Vagina (tissue), 2 donors: ENCODE data around the gene PRIM1. TPM values are rescaled to one million over a fixed set of nuclear protein-coding genes. Genes with fewer than 3 reads are reported as not detected.

Source experiments
- DNase-seq, 2 donors: peaks; one replicate each; pipeline ENCODE4 v3.0.0-alpha.2; 2017; ENCODE audit errors: extremely low spot score in 2 of 2
- H3K27ac ChIP-seq: fragments of 200-600 bp; sonication (generic); one replicate; pipeline ENCODE4 v1.5.1; 2019
- H3K27me3 ChIP-seq: fragments of 200-600 bp; sonication (generic); one replicate; pipeline ENCODE4 v1.5.1; 2019
- H3K36me3 ChIP-seq, 2 donors: fragments of 200-600 bp; sonication (generic); one replicate each; pipeline ENCODE4 v1.5.1; 2017 to 2019
- H3K4me1 ChIP-seq: fragments of 200-600 bp; sonication (generic); one replicate; pipeline ENCODE4 v1.5.1; 2019
- H3K4me3 ChIP-seq, 2 donors: fragments of 200-600 bp; sonication (generic); 1 replicate in 1 of 2; 2 replicates in 1 of 2; pipeline ENCODE4 v1.5.1; 2016 to 2019
- H3K9me3 ChIP-seq: fragments of 200-600 bp; sonication (generic); one replicate; pipeline ENCODE4 v1.5.1; 2019
- POLR2A ChIP-seq, 2 donors: fragments of 450-650 bp; IDR thresholded peaks; one replicate each; pipeline ENCODE4 v1.6.1; 2017; ENCODE audit warnings: antibody characterized with exemption in 2 of 2, mild to moderate bottlenecking in 2 of 2, moderate library complexity in 2 of 2
- POLR2AphosphoS5 ChIP-seq, 2 donors: sonication (generic); formaldehyde crosslinking; IDR thresholded peaks; one replicate each; pipeline ENCODE4 v1.9.0; 2017; ENCODE audit warnings: antibody characterized with exemption in 2 of 2, mild to moderate bottlenecking in 2 of 2, low read depth in 1 of 2; ENCODE audit not compliant: insufficient read depth in 1 of 2
- intact Hi-C: fragments of 100-400 bp; cut with DNase I; formaldehyde crosslinking; loops from one replicate; pipeline ENCODE4 v1.15.1; 2023
- total RNA-seq: library from RNA; depleted of rRNA; stranded (reverse); fragments of >200 nt; gene quantifications from one replicate; pipeline ENCODE4 v1.2.3, GENCODE V29; 2016
- TF ChIP-seq, protein P1 (sequence below), 3 experiments: fragments of 450-650 bp in 2 of 3; fragments of 200-600 bp in 1 of 3; sonication (generic) in 1 of 3; IDR thresholded peaks; one replicate each; pipeline ENCODE4 v1.5.1; 2017 to 2019; ENCODE audit warnings: antibody characterized with exemption in 3 of 3, mild to moderate bottlenecking in 2 of 3, moderate library complexity in 2 of 3

Gene PRIM1
- total RNA-seq, 1 donor from 2014 or later = 12.8 TPM

DNA sequence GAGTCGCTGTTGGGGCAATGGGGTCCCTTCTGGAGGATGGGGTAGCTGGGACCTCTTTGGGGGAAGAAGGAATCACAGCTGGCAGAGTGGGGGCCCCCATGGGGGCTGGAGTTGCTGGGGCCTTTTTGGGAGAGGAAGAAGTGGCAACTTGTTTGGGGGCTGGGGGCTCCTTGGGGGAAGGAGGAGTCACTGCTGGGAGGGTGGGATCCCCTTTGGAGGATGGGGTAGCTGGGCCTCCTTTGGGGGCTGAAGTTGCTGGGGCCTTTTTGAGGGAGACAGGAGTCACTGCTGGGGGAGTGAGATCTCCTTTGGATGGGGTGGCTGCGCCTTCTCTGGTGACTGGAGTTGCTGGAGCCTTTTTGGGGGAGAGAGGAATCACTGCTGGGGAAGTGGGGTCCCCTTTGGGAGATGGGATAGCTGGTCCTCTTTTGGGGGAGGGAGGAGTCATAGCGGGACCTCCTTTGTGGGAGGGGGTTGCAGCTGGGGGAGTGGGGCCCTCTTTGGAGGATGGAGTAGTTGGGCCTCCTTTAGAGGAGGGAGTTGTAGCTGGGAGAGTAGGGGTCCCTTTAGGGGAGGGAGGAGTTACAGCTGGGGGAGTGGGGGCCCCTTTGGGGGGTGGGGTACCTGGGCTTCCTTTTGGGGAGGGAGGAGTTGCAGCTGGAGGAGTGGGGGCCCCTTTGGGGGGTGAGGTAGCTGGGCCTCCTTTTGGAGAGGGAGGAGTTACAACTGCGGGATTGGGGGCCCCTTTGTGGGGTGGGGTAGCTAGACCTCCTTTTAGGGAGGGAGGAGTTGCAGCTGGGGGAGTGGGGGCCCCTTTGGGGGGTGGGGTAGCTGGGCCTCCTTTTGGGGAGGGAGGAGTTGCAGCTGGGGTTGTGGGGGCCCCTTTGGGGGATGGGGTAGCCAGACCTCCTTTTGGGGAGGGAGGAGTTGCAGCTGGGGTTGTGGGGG, 34.9 kb downstream of the PRIM1 start:
- Histone ChIP-seq H3K9me3 (no peaks in the 10 kb centered on the region), H3K27ac (peak overlapping the region; percentile 33), H3K27me3 (no peaks in the 10 kb centered on the region), H3K4me1 (peaks cover 76% of the 10 kb centered on the region), H3K4me3 (no peak overlapping the region), H3K36me3 (peaks cover 10 to 46% of the 10 kb centered on the region in 2 donors)
- TF ChIP-seq, protein P1, sequence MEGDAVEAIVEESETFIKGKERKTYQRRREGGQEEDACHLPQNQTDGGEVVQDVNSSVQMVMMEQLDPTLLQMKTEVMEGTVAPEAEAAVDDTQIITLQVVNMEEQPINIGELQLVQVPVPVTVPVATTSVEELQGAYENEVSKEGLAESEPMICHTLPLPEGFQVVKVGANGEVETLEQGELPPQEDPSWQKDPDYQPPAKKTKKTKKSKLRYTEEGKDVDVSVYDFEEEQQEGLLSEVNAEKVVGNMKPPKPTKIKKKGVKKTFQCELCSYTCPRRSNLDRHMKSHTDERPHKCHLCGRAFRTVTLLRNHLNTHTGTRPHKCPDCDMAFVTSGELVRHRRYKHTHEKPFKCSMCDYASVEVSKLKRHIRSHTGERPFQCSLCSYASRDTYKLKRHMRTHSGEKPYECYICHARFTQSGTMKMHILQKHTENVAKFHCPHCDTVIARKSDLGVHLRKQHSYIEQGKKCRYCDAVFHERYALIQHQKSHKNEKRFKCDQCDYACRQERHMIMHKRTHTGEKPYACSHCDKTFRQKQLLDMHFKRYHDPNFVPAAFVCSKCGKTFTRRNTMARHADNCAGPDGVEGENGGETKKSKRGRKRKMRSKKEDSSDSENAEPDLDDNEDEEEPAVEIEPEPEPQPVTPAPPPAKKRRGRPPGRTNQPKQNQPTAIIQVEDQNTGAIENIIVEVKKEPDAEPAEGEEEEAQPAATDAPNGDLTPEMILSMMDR (IDR thresholded peaks at IDR 0.05) = no peak
- TF ChIP-seq POLR2AphosphoS5 (IDR thresholded peaks at IDR 0.05; ENCODE audit: insufficient read depth in 1 of 2, low read depth in 1 of 2) (no peak), POLR2A (IDR thresholded peaks at IDR 0.05) (no peak)
- intact Hi-C loops = no loop called here
- DNase-seq = no peak

DNA sequence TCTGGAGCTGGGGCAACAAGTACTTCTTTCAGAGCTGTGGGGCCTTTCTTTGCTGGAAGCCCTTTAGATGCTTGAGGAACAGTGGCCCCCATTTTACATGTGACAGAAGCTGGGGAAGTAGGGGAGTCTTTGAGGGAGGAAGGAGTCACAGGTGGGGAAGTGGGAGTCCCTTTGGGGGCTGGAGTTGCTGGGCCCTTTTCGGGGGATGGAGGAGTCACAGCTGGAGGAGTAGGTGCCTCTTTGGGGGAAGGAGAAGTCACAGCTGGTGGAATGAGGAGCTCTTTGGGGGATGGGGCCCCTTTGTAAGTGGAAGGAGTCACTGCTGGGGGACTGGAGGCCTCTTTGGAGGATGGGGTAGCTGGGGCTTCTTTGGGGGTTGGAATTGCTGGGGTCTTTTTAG, 35.7 kb downstream of the PRIM1 start:
- DNase-seq = no peak
- Histone ChIP-seq H3K4me3 (no peak overlapping the region), H3K9me3 (no peaks in the 10 kb centered on the region), H3K36me3 (peaks cover 10 to 53% of the 10 kb centered on the region in 2 donors), H3K4me1 (peaks cover 69% of the 10 kb centered on the region), H3K27ac (peak overlapping the region; percentile 33), H3K27me3 (no peaks in the 10 kb centered on the region)
- intact Hi-C loops = no loop called here
- TF ChIP-seq, protein P1 (IDR thresholded peaks at IDR 0.05) = no peak
- no peak for TF ChIP-seq POLR2A (IDR thresholded peaks at IDR 0.05)
- TF ChIP-seq POLR2AphosphoS5 (IDR thresholded peaks at IDR 0.05; ENCODE audit: insufficient read depth in 1 of 2, low read depth in 1 of 2) = no peak

DNA sequence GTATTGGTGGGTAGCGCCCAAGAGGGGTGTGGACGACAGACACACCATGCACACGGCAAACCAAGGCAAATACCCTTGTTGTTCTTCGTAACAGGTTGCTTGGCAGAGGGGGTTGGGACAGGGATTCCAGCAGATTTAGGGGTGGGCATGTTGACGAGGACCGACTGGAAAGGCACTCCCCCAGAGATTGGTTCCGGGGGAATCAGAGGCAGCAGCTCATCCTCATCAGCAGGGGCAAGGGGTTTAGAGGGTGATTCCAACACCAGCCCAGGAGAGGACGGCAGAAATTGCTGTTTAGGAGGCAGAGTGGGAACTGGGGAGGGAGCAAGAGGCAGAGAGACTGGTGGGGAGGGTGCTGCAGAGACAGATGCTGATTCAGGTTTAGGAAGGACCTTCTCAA, 36.3 kb downstream of the PRIM1 start:
- Histone ChIP-seq H3K9me3 (no peaks in the 10 kb centered on the region), H3K4me1 (peaks cover 62% of the 10 kb centered on the region), H3K36me3 (peaks cover 10 to 53% of the 10 kb centered on the region in 2 donors), H3K27ac (no peak overlapping the region), H3K4me3 (no peak overlapping the region), H3K27me3 (no peaks in the 10 kb centered on the region)
- TF ChIP-seq, protein P1 (IDR thresholded peaks at IDR 0.05) = no peak
- TF ChIP-seq POLR2AphosphoS5 (IDR thresholded peaks at IDR 0.05; ENCODE audit: insufficient read depth in 1 of 2, low read depth in 1 of 2) = no peak
- no peak for TF ChIP-seq POLR2A (IDR thresholded peaks at IDR 0.05)
- intact Hi-C loops = no loop called here
- no peak for DNase-seq

DNA sequence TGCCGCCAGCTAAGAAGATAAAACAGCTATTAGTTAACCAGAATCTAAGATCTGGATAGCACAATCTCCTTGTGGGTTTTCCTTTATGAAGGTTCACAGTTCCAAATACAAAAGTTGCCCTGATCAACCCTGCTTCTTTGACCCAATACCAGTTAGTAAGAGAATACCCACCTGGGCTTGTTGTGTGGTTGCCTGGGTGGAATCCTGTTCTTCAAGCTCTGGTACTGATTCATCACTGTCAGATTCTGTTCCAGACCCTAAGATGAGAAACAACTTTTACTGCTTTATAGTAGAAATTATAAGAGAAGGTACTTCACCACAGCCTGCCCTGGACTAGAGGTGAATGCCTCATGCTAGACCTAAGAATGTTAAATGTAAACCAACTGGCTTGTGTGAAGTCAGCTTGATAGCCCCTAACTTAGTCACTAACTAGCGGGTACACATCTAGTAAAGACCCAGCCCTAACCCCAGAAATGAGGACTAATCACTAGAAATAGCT, 37.6 kb downstream of the PRIM1 start:
- Histone ChIP-seq H3K36me3 (peaks cover 10 to 45% of the 10 kb centered on the region in 2 donors), H3K9me3 (no peaks in the 10 kb centered on the region), H3K4me3 (no peak overlapping the region), H3K27me3 (no peaks in the 10 kb centered on the region), H3K27ac (no peak overlapping the region), H3K4me1 (peaks cover 49% of the 10 kb centered on the region)
- no peak for DNase-seq
- TF ChIP-seq POLR2A (IDR thresholded peaks at IDR 0.05) (no peak), POLR2AphosphoS5 (IDR thresholded peaks at IDR 0.05; ENCODE audit: insufficient read depth in 1 of 2, low read depth in 1 of 2) (no peak)
- TF ChIP-seq, protein P1 (IDR thresholded peaks at IDR 0.05) = no peak
- intact Hi-C loops = no loop called here

DNA sequence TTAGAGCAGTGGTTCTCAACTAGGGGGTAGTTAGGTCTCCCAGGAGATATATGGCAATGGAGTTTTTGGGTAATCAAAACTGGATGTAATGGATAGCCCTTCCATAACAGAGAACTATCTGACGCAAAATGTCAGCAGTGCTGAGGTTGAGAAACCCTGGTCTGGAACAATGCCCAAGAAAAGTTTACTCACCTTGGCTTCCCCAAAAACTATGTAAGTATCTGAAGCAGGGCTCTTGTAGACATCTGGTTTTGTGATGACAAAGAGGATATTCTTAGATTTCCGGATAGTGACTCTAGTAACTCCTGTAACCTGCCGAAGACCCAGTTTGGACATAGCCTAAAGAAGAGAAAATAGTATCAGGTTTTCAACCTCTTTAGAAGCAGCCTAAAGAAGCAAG, 38.8 kb downstream of the PRIM1 start:
- no peaks in the 10 kb centered on the region for H3K27me3 ChIP-seq
- H3K36me3 ChIP-seq = peaks cover 10 to 35% of the 10 kb centered on the region in 2 donors
- TF ChIP-seq POLR2A (IDR thresholded peaks at IDR 0.05) = no peak
- DNase-seq = no peak
- H3K9me3 ChIP-seq = no peaks in the 10 kb centered on the region
- no peak overlapping the region for H3K27ac ChIP-seq
- H3K4me3 ChIP-seq = no peak overlapping the region
- H3K4me1 ChIP-seq = peaks cover 37% of the 10 kb centered on the region
- intact Hi-C loops = no loop called here
